ENCODE results near the gene CRY2. TPM values are rescaled to one million over a fixed set of nuclear protein-coding genes. Genes with fewer than 3 reads are reported as not detected.

The CRY2 gene
- total and polyA plus RNA-seq, 2 experiments from 2014 or later = 9.5 to 15.4 TPM

- Histone ChIP-seq H3K36me3 (ENCODE audit: insufficient read depth) (no peaks in the 10 kb centered on the region), H3K4me2 (peak overlapping the region; percentile 56), H3K27ac (ENCODE audit: low read depth) (no peak overlapping the region), H3K27me3 (ENCODE audit: insufficient read depth) (peaks cover 9% of the 10 kb centered on the region; the same call in 1 of the 2 replicates), H3K4me1 (ENCODE audit: insufficient read depth) (peaks cover 39% of the 10 kb centered on the region), H3K4me3 (no peak overlapping the region), H2AFZ (0 out of 2 replicates have a peak overlapping the region, but pooled peaks have one; percentile 38), H3K9me2 (ENCODE audit: insufficient read depth) (no peaks in the 10 kb centered on the region), H3F3A (replicated peaks; ENCODE audit: low read depth) (peaks cover 23% of the 10 kb centered on the region), H3K79me2 (replicated peaks; ENCODE audit: insufficient read depth) (peaks cover 23% of the 10 kb centered on the region), H4K20me1 (replicated peaks; ENCODE audit: insufficient read depth) (peaks cover 4% of the 10 kb centered on the region)
- Mint-ChIP-seq H3K27ac (no peak overlapping the region), H3K27me3 (ENCODE audit: insufficient read depth, low read depth, poor library complexity) (peaks cover 33% of the 10 kb centered on the region), H3K4me3 (peak overlapping the region; percentile 41; the same call in 2 of the 3 replicates), H3K4me1 (peaks cover 34% of the 10 kb centered on the region), H3K36me3 (ENCODE audit: low read depth) (peaks cover 10% of the 10 kb centered on the region), H3K9me3 (no peaks in the 10 kb centered on the region)
- TF ChIP-seq POLR2AphosphoS5 (IDR thresholded peaks at IDR 0.05; ENCODE audit: low read depth) = no peak
- ATAC-seq (peak; percentile 1), DNase-seq (ENCODE audit: low spot score) (no peak)
These were observed 72.7 kb downstream of the CRY2 start for GRCh38 chr11:45919806-45920530.

- Mint-ChIP-seq H3K9me3 (no peaks in the 10 kb centered on the region; the same call in 2 of the 3 replicates), H3K27me3 (ENCODE audit: insufficient read depth, low read depth, poor library complexity) (peaks cover 33% of the 10 kb centered on the region), H3K4me1 (peaks cover 34% of the 10 kb centered on the region), H3K27ac (peak overlapping the region; percentile 95), H3K36me3 (ENCODE audit: low read depth) (peaks cover 16% of the 10 kb centered on the region), H3K4me3 (peak overlapping the region; percentile 74)
- Histone ChIP-seq H3F3A (replicated peaks; ENCODE audit: low read depth) (peaks cover 23% of the 10 kb centered on the region), H3K4me2 (peak overlapping the region; percentile 97), H3K9me2 (ENCODE audit: insufficient read depth) (no peaks in the 10 kb centered on the region), H2AFZ (no peak overlapping the region), H3K4me3 (peak overlapping the region; percentile 91), H3K27me3 (ENCODE audit: insufficient read depth) (peaks cover 9% of the 10 kb centered on the region; the same call in 1 of the 2 replicates), H3K36me3 (ENCODE audit: insufficient read depth) (no peaks in the 10 kb centered on the region), H4K20me1 (replicated peaks; ENCODE audit: insufficient read depth) (peaks cover 6% of the 10 kb centered on the region), H3K4me1 (ENCODE audit: insufficient read depth) (peaks cover 39% of the 10 kb centered on the region), H3K79me2 (replicated peaks; ENCODE audit: insufficient read depth) (peaks cover 27% of the 10 kb centered on the region), H3K27ac (ENCODE audit: low read depth) (peak overlapping the region; percentile 97)
- no peak for TF ChIP-seq ZNF114 (CRISPR knock-in tag; IDR thresholded peaks at IDR 0.05)
- no peak for TF ChIP-seq ETS1 (IDR thresholded peaks at IDR 0.05)
- no peak for TF ChIP-seq EZH2phosphoT487 (IDR thresholded peaks at IDR 0.05; ENCODE audit: unreplicated experiment)
- TF ChIP-seq ZNF462 (CRISPR knock-in tag; IDR thresholded peaks at IDR 0.05) = no peak
- no peak for TF ChIP-seq CTCF (conservative IDR thresholded peaks at IDR 0.05; ENCODE audit: low read depth in 2 of 2)
- ATAC-seq (no peak), DNase-seq (ENCODE audit: low spot score) (no peak)
These were observed 73.5 kb downstream of the CRY2 start for GRCh38 chr11:45920531-45921477.

All from GM23338 (cell line).